NCI-H774 (cell line): ENCODE measurements around the gene P4HB.
A peak's percentile ranks its signal among the peaks of the same experiment; 100 is the strongest.

Experiments
- DNase-seq: peaks from one replicate; lab custom pipeline; 2025; lab: John Stamatoyannopoulos, UW

The P4HB gene

GRCh38 chr17:81831563-81831956, 28.8 kb downstream of the P4HB start:
- no peak for DNase-seq

- DNase-seq = no peak
Measured at GRCh38 chr17:81829858-81830257, 30.5 kb downstream of the P4HB start.

- DNase-seq = no peak
Measured at GRCh38 chr17:81828656-81829055, 31.7 kb downstream of the P4HB start.

GRCh38 chr17:81825841-81826466, 34.4 kb downstream of the P4HB start:
- DNase-seq = no peak

- no peak for DNase-seq
Measured at GRCh38 chr17:81824595-81824994, 35.7 kb downstream of the P4HB start.

GRCh38 chr17:81823820-81824550, 36.4 kb downstream of the P4HB start:
- no peak for DNase-seq

- no peak for DNase-seq
Measured at GRCh38 chr17:81822996-81823819, 37.1 kb downstream of the P4HB start.

- no peak for DNase-seq
Measured at GRCh38 chr17:81822312-81822637, 38.1 kb downstream of the P4HB start.

- DNase-seq = peak; percentile 80
Measured at GRCh38 chr17:81821603-81822311, 38.6 kb downstream of the P4HB start.

- no peak for DNase-seq
Measured at GRCh38 chr17:81821147-81821546, 39.2 kb downstream of the P4HB start.

- no peak for DNase-seq
Measured at GRCh38 chr17:81819708-81820107, 40.6 kb downstream of the P4HB start.

GRCh38 chr17:81817758-81818147, 42.6 kb downstream of the P4HB start:
- no peak for DNase-seq

GRCh38 chr17:81815646-81815986, 44.7 kb downstream of the P4HB start:
- DNase-seq = no peak

- DNase-seq = peak; percentile 84
Measured at GRCh38 chr17:81814748-81815645, 45.3 kb downstream of the P4HB start.

- no peak for DNase-seq
Measured at GRCh38 chr17:81813861-81814683, 46.3 kb downstream of the P4HB start.

GRCh38 chr17:81813371-81813684, 47.0 kb downstream of the P4HB start:
- DNase-seq = no peak

- no peak for DNase-seq
Measured at GRCh38 chr17:81812571-81813370, 47.6 kb downstream of the P4HB start.

GRCh38 chr17:81811705-81812570, 48.4 kb downstream of the P4HB start:
- no peak for DNase-seq
